Measurements from ENCODE around the gene CLDN11. TPM values are rescaled to one million over a fixed set of nuclear protein-coding genes. Genes with fewer than 3 reads are reported as not detected.

The CLDN11 gene
- total RNA-seq, 1 experiment from 2014 or later, result 0.22 TPM

DNA sequence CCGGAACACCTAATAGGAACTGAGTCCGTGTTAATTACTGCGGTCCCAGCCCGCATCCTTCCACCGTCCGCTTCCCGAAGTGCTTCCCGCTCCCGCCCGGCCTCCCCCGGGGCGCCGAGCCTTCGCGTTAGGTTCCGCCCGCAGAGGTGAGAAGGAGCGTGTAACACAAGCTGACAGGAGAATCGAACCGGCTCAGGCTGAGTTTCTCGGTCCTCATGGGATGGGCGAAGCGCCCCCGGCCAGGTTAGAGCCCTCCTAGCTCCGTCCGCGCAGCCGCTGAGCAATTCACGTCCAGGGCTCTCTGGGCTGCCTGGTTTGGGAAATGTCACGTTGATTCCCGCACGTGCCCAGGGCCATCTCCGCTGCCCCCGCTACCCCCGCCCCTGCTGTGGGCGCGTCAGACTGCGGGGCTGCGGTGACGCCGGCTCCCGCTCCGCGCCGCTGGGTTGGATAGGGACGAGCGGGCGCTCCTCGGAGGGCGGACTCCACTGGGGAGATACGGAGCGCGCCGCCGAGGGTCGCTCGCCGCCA is 954 bp downstream of the CLDN11 start:
- Histone ChIP-seq H3K9ac (ENCODE audit: low read length) (no peak overlapping the region), H3K36me3 (ENCODE audit: control insufficient read depth in 1 of 2, insufficient read depth in 2 of 2, low read length in 2 of 2) (no peaks in the 10 kb centered on the region), H3K27ac (ENCODE audit: low read depth, low read length) (no peak overlapping the region), H3K4me3 (replicated peaks in 1 of 2; ENCODE audit: low read depth in 1 of 2, low read length in 2 of 2) (no peak overlapping the region), H3K9me2 (ENCODE audit: insufficient read depth) (no peaks in the 10 kb centered on the region), H3K9me3 (ENCODE audit: control insufficient read depth in 1 of 2, insufficient read depth in 1 of 2, low read depth in 1 of 2, low read length in 2 of 2) (no peaks in the 10 kb centered on the region), H3K4me1 (ENCODE audit: control insufficient read depth in 1 of 2, insufficient read depth in 2 of 2, low read length in 2 of 2) (no peaks in the 10 kb centered on the region), H3K27me3 (ENCODE audit: insufficient read depth, low read length) (no peaks in the 10 kb centered on the region), H3K79me2 (ENCODE audit: insufficient read depth, low read length) (no peaks in the 10 kb centered on the region), H3K4me2 (ENCODE audit: low read length) (no peak overlapping the region), H2AFZ (ENCODE audit: low read depth, low read length, poor library complexity, severe bottlenecking) (no peak overlapping the region), H4K20me1 (ENCODE audit: insufficient read depth) (no peaks in the 10 kb centered on the region)
- TF ChIP-seq SRF (IDR thresholded peaks at IDR 0.05; ENCODE audit: low read depth), result no peak
- TF ChIP-seq JUND (IDR thresholded peaks at IDR 0.05), result no peak
- no peak for TF ChIP-seq CEBPB (IDR thresholded peaks at IDR 0.05; ENCODE audit: low read depth)
- TF ChIP-seq, protein P1, sequence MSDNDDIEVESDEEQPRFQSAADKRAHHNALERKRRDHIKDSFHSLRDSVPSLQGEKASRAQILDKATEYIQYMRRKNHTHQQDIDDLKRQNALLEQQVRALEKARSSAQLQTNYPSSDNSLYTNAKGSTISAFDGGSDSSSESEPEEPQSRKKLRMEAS (IDR thresholded peaks at IDR 0.05), result no peak
- no peak for TF ChIP-seq ZBTB33 (IDR thresholded peaks at IDR 0.05; ENCODE audit: extremely low read depth, insufficient replicate concordance, low read length)
- ChIA-PET POLR2A (no interaction called here), CTCF (no interaction called here), RAD21 (ENCODE audit: low non-redundant PET in 1 of 2, low total read pairs in 2 of 2, uncharacterized antibody in 2 of 2, unreplicated experiment in 2 of 2) (no interaction called here)
- no TSS peak for BruUV-seq (replicated peaks)
- DNase-seq (ENCODE audit: low read depth, low spot score), result no peak
- no peak for ATAC-seq
- intact Hi-C loops (cut with micrococcal nuclease), result loop anchor here (10.0 kb wide), 1 partner anchor 555 kb away; the partner anchor contains the start of gene LRRC31

GRCh38 chr3:170420307-170420821 is 1.7 kb downstream of the CLDN11 start:
- Histone ChIP-seq H3K27me3 (ENCODE audit: insufficient read depth, low read length) (no peaks in the 10 kb centered on the region), H3K36me3 (ENCODE audit: control insufficient read depth in 1 of 2, insufficient read depth in 2 of 2, low read length in 2 of 2) (no peaks in the 10 kb centered on the region), H3K4me2 (ENCODE audit: low read length) (no peak overlapping the region), H3K79me2 (ENCODE audit: insufficient read depth, low read length) (no peaks in the 10 kb centered on the region), H3K4me3 (replicated peaks in 1 of 2; ENCODE audit: low read depth in 1 of 2, low read length in 2 of 2) (no peak overlapping the region), H3K9ac (ENCODE audit: low read length) (no peak overlapping the region), H3K9me2 (ENCODE audit: insufficient read depth) (no peaks in the 10 kb centered on the region), H4K20me1 (ENCODE audit: insufficient read depth) (no peaks in the 10 kb centered on the region), H3K4me1 (ENCODE audit: control insufficient read depth in 1 of 2, insufficient read depth in 2 of 2, low read length in 2 of 2) (no peaks in the 10 kb centered on the region), H2AFZ (ENCODE audit: low read depth, low read length, poor library complexity, severe bottlenecking) (no peak overlapping the region), H3K27ac (ENCODE audit: low read depth, low read length) (no peak overlapping the region), H3K9me3 (ENCODE audit: control insufficient read depth in 1 of 2, insufficient read depth in 1 of 2, low read depth in 1 of 2, low read length in 2 of 2) (no peaks in the 10 kb centered on the region)
- DNase-seq (ENCODE audit: low read depth, low spot score) (no peak), ATAC-seq (no peak)
- intact Hi-C loops (cut with micrococcal nuclease), result no loop called here
- no TSS peak for BruUV-seq (replicated peaks)
- TF ChIP-seq SP1 (IDR thresholded peaks at IDR 0.05; ENCODE audit: low read depth) (no peak), ELF1 (IDR thresholded peaks at IDR 0.05; ENCODE audit: borderline replicate concordance, low read depth) (no peak), ZBTB33 (IDR thresholded peaks at IDR 0.05; ENCODE audit: extremely low read depth, insufficient replicate concordance, low read length) (no peak), CBX3 (IDR thresholded peaks at IDR 0.05; ENCODE audit: low read depth) (no peak), FOSL1 (IDR thresholded peaks at IDR 0.05; ENCODE audit: low read depth) (no peak), POLR2AphosphoS5 (IDR thresholded peaks at IDR 0.05; ENCODE audit: low read depth, low read length) (no peak), YY1 (IDR thresholded peaks at IDR 0.05; ENCODE audit: extremely low read depth, insufficient replicate concordance, low read depth, low read length) (no peak), POLR2A (IDR thresholded peaks at IDR 0.05; ENCODE audit: borderline replicate concordance, extremely low read depth, insufficient read depth, insufficient read length) (no peak), ZNF274 (IDR thresholded peaks at IDR 0.05; ENCODE audit: low read depth, low read length) (no peak), TCF7L2 (IDR thresholded peaks at IDR 0.05; ENCODE audit: borderline replicate concordance, extremely low read depth, insufficient read depth, insufficient read length) (no peak), ATF3 (IDR thresholded peaks at IDR 0.05) (no peak)
- TF ChIP-seq, protein P1 (IDR thresholded peaks at IDR 0.05), result no peak
- ChIA-PET CTCF (no interaction called here), RAD21 (ENCODE audit: low non-redundant PET in 1 of 2, low total read pairs in 2 of 2, uncharacterized antibody in 2 of 2, unreplicated experiment in 2 of 2) (no interaction called here), POLR2A (no interaction called here)

Measured in HCT116 (cell line).